Activated CD4-positive, alpha-beta T cell treated with anti-CD3 and anti-CD28 coated beads, Interleukin-2, Interleukin-4, amounts not matched to agents 100 ng/mL and 50 ng/mL, durations not matched to agents 16 hours and 8 hours (primary cell): Measurements from ENCODE around the gene MAPK8IP2.
A peak's percentile ranks its signal among the peaks of the same experiment; 100 is the strongest.

Experiments used
- DNase-seq: peaks from one replicate; pipeline ENCODE4 v3.0.0-alpha.2; 2020; ENCODE audit warnings: low spot score

The MAPK8IP2 gene

DNA sequence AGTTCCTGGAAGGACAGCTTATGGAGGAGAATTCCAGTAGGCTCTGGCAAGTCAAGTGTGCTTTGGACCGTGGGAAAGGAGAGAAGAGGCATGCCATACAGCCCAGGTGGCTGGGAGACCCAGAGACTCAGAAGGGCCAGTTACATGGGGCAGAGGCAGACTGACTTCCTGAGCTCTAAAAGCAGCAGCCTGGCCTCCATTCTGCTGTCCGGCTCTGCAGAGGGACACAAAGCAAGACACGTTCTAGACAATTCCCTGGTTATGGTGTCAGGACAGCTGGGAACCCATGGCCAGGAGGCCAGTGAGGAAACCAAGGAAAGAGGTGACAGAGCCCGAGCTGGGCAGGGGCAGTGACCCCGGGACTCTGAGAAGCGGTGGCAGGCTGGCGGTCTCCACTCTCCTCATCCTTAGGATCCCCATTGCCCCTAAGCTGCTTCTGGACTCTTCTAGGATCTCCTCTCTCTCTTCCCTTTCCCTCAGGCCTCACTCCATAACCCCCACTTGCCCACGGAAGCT is 25.1 kb upstream of the MAPK8IP2 start:
- DNase-seq, result no peak

DNA sequence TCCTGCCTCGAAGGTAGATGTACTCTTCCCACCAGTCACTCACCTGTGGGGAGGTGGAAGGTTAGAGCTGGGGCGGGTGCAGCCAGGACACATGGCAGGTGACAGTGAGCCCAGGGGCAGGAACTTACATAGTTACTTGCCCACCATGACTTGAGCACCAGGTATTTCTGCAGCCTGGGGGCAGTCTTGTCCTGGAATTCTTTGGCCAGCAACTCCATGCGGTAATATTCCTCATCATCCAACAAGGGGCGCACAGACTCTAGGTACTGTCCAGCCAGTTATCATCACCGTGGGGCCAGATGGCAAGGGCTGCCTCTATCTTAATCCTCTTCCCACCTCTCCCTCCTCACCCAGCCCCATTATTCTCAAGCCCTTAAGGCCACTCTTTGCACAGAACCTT is 24.5 kb upstream of the MAPK8IP2 start:
- DNase-seq, result no peak

DNA sequence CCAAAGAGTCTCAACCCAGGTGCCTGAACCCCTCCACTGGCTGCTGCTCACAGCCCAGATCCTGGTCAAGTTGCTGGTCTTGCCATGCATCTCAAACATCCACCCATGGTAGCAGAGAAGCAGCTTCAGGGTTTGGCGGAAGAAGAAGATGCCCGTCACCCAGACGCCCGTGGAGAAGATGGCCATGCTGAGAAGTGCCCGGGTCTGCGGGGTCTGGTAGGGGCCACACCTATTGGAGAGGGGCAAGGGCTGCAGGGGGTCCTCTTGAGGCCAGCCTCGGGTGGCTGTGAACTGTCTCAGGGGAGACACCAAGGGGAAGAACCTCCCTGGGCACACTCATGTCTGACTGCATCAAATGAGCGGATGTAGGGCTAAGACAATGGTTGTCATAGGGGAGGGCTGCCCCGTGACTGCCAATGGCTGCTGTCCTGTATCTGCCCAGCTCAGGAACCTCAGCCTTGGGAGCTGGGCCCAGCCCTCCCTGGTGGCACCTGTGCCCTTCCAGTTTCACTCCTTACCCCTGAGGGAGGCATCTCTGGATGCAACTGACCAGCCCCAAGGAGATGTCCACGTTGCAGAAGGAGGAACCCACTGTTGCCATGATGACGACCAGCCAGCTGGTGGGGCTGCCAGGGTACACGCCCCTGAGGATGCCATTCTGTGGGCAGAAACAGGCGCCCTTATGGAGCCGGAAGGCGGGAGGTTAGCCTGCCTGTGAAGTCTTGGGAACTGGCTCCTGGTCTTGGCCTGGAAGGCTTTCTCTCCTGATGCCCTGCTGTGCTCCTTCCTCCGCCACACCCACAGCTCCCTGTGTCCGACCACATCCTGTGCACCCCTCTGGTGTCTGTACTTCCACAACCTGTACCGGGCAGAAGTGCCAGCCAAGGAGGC is 23.5 kb upstream of the MAPK8IP2 start:
- DNase-seq, result no peak

GRCh38 chr22:50577697-50577986 is 23.0 kb upstream of the MAPK8IP2 start:
- DNase-seq, result no peak

GRCh38 chr22:50577987-50578775 is 22.4 kb upstream of the MAPK8IP2 start, which contains the start of gene CPT1B:
CPT1B (minus strand) TSS chr22:50578427; CDS start chr22:50577915, 512 bp downstream.
- no peak for DNase-seq

- no peak for DNase-seq
Observed at GRCh38 chr22:50578776-50579310, 21.8 kb upstream of the MAPK8IP2 start.

DNA sequence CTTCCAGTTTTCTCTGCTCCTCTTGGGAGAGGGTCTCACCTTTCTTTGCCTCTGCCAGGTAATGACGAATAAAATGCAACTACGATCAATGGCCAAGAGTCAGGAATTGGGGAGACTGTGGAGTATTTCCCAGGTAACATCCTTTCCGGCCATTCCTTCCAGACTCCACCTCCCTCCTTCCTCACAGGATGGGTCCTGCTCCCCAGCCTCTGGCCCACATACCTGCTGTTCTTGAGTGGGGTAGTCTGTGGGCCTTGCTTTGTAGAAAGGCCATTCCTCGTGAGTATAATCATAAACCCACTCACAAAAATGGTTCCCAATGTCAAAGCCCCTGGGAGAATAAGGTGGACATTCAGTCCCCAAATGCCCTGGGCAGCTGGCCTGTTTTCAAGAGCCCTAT is 20.8 kb upstream of the MAPK8IP2 start:
- no peak for DNase-seq

DNA sequence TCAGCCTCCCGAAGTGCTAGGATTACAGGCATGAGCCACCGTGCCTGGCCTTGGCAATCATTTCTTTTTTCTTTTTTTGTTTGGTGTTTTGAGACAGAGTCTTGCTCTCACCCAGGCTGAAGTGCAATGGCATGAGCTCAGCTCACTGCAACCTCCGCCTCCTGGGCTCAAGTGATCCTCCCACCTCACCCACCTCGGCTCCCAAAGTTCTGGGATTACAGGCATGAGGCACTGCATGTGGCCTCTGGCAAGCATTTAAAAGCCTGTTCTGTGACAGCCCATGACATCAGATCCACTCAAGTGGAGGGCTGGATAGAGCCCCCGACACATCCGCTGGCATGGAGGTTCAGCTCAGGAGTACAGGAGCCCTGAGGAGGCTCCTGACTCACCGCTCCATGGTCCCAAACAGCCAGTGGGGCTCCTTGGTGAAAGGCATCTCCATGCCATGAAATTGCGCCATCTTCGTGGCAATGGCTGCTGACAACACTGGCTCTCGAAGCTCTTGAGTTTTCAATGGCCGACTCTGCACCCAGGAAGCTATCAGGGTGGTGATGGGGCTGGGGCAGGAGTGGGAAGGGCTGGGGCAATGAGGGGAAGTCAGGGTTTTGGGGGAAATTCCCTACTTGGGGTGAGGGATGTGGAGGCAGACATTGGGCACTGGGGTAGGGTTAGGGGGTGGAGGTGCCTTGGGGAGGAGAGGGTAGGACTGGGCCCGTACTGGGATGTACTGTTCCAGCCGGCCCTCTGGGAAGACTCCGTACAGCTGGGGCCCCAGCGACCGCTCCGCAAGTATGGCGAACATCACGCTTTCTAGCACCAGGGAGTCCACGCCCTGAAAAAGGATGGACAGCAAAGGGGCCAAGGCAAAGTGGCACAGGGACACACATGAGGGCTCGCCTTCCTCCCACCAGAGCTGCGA is 19.3 kb upstream of the MAPK8IP2 start:
- DNase-seq, result no peak

DNA sequence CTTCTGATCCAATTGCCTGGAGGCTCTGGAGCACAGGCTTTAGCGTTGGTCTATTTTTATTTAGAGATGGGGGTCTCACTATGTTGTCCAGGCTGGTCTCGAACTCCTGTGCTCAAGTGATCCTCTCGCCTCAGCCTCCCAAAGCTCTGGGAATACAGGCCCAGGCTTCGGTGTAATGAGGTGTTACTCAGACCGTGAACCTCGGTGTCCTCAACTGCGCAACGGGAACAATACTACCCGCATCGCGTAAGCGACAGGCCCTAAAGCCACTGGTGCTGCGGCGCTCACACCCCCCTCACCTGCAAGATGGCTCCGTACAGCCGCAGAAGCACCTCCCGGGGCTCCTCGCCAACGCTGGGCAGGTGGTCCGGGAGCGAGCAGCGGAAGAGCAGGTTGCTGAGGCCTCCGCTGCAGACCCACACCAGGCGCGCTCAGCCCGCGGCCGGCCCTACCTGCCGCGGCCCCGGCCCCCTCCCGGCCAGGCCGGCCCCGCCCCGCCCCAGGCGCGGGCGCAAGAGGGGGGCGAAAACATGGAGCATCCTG is 18.6 kb upstream of the MAPK8IP2 start:
- DNase-seq, result peak; percentile 43

GRCh38 chr22:50582493-50583293 is 17.9 kb upstream of the MAPK8IP2 start, which contains the start of gene CHKB:
CHKB (minus strand) TSS chr22:50582849; CDS start chr22:50582781, 68 bp downstream.
- DNase-seq, result peak; percentile 99

GRCh38 chr22:50583294-50583861 is 17.2 kb upstream of the MAPK8IP2 start:
- no peak for DNase-seq

DNA sequence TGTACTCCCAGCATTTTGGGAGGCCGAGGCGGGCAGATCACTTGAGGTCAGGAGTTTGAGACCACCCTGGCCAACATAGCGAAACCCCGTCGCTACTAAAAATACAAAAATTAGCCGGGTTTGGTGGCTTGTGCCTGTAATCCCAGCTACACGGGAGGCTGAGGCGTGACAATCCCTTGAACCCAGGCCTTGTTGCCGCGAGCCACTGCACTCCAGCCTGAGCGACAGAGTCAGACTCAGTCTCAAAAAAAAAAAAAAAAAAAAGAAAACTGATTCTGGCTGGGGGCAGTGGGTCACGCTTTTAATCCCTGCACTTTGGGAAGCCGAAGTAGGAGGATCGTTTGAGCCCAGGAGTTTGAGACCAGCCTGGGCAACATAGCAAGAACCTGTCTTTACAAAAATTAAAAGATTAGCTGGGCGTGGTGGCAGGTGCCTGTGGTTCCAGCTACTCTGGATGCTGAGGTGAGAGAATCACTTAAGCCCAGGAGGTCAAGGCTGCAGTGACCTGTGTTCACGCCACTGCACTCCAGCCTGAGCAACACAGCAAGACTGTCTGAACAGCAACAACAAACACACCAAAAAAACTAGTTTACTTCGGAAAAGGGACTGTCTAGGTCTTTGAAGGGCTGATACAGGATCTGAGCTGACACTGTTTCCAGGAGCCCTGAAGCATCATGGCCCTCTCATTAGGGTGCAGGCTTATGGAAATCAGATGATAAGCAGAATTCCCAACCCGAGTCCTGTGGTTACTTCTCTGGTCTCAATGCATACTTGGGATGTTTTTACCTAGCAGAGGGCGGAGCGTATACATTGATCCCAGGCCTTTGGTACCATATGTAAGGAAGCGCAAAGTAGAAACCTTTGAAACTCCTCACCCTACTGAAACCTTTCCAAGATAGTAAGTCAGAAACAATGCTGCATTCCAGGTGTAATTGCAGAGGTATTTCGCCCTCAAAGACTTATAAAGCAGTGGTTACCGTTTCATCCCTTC is 16.2 kb upstream of the MAPK8IP2 start:
- DNase-seq, result no peak

DNA sequence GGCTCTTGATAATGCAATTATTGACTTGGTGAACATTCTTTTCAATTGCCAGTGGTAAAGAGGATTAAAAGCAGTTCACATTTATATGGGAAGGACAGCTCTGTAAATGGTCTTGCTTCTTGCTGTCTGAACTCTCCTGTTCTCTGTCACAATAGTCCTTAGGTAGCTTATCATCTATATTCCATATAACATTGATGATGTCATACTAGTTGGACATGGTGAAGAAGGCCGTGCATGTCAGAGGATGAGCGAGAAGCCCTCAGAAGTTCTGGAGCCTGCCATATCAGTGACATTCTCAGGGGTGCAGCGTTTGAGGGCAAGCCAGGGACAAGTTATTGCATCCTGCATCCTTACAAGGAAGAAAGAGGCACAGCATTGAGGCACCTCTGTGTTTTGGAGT is 15.4 kb upstream of the MAPK8IP2 start:
- no peak for DNase-seq

DNA sequence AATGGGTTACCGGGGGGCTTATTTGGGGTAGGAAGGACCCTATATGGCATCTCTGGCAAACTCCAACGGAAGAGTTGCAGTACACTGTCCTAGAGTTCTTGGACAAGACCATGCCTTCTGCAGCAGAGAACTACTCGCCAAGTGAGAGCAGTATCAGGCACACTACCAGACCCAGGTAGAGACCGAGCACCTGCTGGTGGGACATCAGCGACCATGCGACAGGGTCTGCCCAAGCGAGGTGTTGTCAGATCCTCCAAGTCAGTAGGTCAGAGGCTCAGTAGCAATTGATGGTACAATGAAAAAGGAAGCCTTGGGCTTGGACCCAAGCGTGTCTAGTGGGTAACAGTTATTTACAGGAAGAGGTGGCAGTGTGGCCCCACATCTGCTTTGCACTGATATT is 14.8 kb upstream of the MAPK8IP2 start:
- DNase-seq, result no peak

DNA sequence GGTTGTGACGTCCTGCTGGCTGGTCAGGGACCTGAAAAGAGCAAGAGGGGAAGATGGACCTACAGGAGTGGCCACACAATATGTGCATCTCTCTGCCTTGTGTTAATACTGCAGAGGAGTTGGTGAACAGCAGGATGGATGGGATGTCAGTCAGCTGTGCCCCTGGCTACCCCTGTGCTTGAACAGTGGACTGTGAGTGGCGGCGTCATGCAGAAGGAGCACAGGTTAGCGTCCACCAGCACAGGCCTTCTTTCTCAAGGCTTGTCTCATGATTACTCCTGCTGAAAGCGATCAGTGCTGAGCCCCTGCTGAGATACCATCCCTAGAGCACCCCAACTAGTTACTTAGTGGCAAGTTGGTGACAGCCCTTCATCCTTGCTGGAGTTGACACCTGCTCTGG is 14.2 kb upstream of the MAPK8IP2 start:
- DNase-seq, result no peak

DNA sequence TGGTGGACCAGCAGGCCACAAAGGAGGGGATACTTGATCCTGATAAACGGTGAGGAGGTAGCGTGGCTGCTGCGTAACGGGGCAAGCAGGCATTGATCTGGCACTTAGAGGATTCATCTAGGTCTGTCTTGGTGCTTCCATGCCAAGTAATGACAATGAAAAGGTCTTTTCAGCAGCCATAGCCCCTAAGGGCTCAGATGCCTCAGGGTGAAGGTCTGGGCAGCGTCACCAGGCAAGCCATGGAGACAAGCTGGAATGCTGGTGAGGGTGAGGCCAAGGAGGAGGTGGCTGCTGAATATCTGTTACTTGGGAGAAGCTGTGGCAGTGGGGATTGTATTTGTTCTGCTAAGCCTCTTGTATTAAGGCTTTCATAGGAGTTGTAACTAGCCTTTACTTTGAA is 13.2 kb upstream of the MAPK8IP2 start:
- no peak for DNase-seq

GRCh38 chr22:50595189-50595588 is 5.4 kb upstream of the MAPK8IP2 start:
- no peak for DNase-seq

DNA sequence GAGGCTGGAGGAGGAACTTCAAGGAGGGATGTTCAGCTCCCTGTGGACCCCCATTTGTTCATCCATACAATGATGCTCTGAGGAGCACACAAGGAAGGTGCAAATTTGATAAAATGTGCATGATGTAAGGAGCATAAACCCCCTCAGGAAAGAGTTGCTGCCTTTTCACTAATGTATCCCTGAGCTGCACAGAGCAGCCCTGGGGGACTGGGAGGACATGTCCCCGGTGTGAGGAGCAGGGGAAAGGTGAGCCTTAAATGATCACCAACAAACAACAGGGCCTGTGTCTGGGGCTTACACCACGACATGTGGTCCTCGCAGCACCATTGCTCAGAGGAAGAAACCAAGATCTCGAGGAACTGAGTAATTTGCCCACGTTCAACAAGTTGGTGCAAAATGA is 3.5 kb upstream of the MAPK8IP2 start:
- DNase-seq, result no peak
